HepG2 (cell line): Measurements from ENCODE around the gene KLHL11. TPM values are rescaled to one million over a fixed set of nuclear protein-coding genes. Genes with fewer than 3 reads are reported as not detected.

ENCODE experiments used
- CBFB ChIP-seq: sonication (generic); formaldehyde crosslinking; IDR thresholded peaks from 2 replicates; pipeline ENCODE4 v1.4.0; 2020; ENCODE audit warnings: missing genetic modification reagents
- CBX2 ChIP-seq, 2 experiments: fragments of 200-600 bp in 1 of 2; sonication (generic); formaldehyde crosslinking in 1 of 2; IDR thresholded peaks; 2 replicates each; pipeline versions ENCODE4 v1.7.0 to v1.8.1; 2018 to 2022; ENCODE audit warnings: low read depth in 2 of 2, low read length in 1 of 2, mild to moderate bottlenecking in 1 of 2, missing genetic modification reagents in 1 of 2
- EED ChIP-seq: sonication (generic); formaldehyde crosslinking; IDR thresholded peaks from 2 replicates; pipeline ENCODE4 v1.5.0; 2020; ENCODE audit warnings: mild to moderate bottlenecking, missing genetic modification reagents
- EP300 ChIP-seq, 3 experiments: sonication (generic) in 1 of 3; formaldehyde crosslinking in 1 of 3; IDR thresholded peaks; 2 replicates each; pipeline versions ENCODE4 v1.5.1 to v1.6.1; 2011 to 2020; ENCODE audit warnings: low read depth in 2 of 3, low read length in 2 of 3, borderline replicate concordance in 1 of 3, improper control_type of control experiment in 1 of 3, mild to moderate bottlenecking in 1 of 3, missing genetic modification reagents in 1 of 3, moderate library complexity in 1 of 3
- FOXJ3 ChIP-seq: sonication (generic); formaldehyde crosslinking; IDR thresholded peaks from 2 replicates; pipeline ENCODE4 v1.4.0; 2020; ENCODE audit warnings: missing genetic modification reagents, mild to moderate bottlenecking, borderline replicate concordance
- KLF16 ChIP-seq, 2 experiments: sonication (generic) in 1 of 2; formaldehyde crosslinking in 1 of 2; IDR thresholded peaks; 2 replicates each; pipeline versions ENCODE4 v1.6.1 to v1.8.0; 2016 to 2023; ENCODE audit warnings: missing genetic modification reagents in 2 of 2, missing compliant biosample characterization in 1 of 2
- KMT2B ChIP-seq: IDR thresholded peaks from 2 replicates; pipeline ENCODE4 v1.6.1; 2016; ENCODE audit warnings: missing genetic modification reagents, missing compliant biosample characterization
- PAF1 ChIP-seq: IDR thresholded peaks from 2 replicates; pipeline ENCODE4 v1.6.1; 2016; ENCODE audit warnings: missing genetic modification reagents, missing compliant biosample characterization
- POGZ ChIP-seq: sonication (generic); formaldehyde crosslinking; IDR thresholded peaks from 2 replicates; pipeline ENCODE4 v1.4.0; 2020; ENCODE audit warnings: mild to moderate bottlenecking, missing genetic modification reagents
- SAFB2 ChIP-seq: sonication (generic); formaldehyde crosslinking; IDR thresholded peaks from 2 replicates; pipeline ENCODE4 v1.5.1; 2020; ENCODE audit warnings: missing genetic modification reagents, low read depth, mild to moderate bottlenecking, borderline replicate concordance
- SMAD3 ChIP-seq: sonication (generic); formaldehyde crosslinking; IDR thresholded peaks from 2 replicates; pipeline ENCODE4 v1.4.0; 2020; ENCODE audit warnings: missing genetic modification reagents
- SMYD3 ChIP-seq: sonication (generic); formaldehyde crosslinking; IDR thresholded peaks from 2 replicates; pipeline ENCODE4 v1.8.1; 2023; ENCODE audit warnings: mild to moderate bottlenecking, missing genetic modification reagents
- ZNF556 ChIP-seq: sonication (generic); formaldehyde crosslinking; IDR thresholded peaks from 2 replicates; pipeline ENCODE4 v1.4.0; 2020; ENCODE audit warnings: mild to moderate bottlenecking, missing genetic modification reagents, borderline replicate concordance
- ZNF616 ChIP-seq: sonication (generic); formaldehyde crosslinking; IDR thresholded peaks from 2 replicates; pipeline ENCODE4 v1.5.0; 2020; ENCODE audit warnings: low read depth, mild to moderate bottlenecking, missing genetic modification reagents
- ZNF7 ChIP-seq: IDR thresholded peaks from 2 replicates; pipeline ENCODE4 v1.6.1; 2016; ENCODE audit warnings: missing biosample characterization, missing genetic modification reagents
- polyA plus RNA-seq, 8 experiments: library from polyadenylated mRNA; depleted of rRNA in 3 of 8; stranded (reverse) in 7 of 8; unstranded in 1 of 8; fragments of >200 nt; fragmentation: Illumina TruSeq in 4 of 8; extraction: Trizol in 4 of 8; gene quantifications; 2 replicates each; pipeline versions ENCODE4 v1.2.1 to v1.2.3, GENCODE V29; 2011 to 2016; ENCODE audit warnings: low read depth in 4 of 8, missing spikeins in 1 of 8, mixed read lengths in 1 of 8; ENCODE audit not compliant: insufficient read depth in 1 of 8
- total RNA-seq, 5 experiments: library from RNA; depleted of rRNA; stranded (reverse); fragments of >200 nt; fragmentation: Illumina TruSeq; extraction: Trizol; gene quantifications; 2 replicates each; pipeline ENCODE4 v1.2.3, GENCODE V29; 2016; ENCODE audit warnings: low read depth in 1 of 5
- TF ChIP-seq, protein P1 (sequence below): sonication (generic); formaldehyde crosslinking; IDR thresholded peaks from 2 replicates; pipeline ENCODE4 v1.4.0; 2020; ENCODE audit warnings: missing genetic modification reagents
- TF ChIP-seq, protein P2 (sequence below): sonication (generic); formaldehyde crosslinking; IDR thresholded peaks from 2 replicates; pipeline ENCODE4 v1.5.0; 2020; ENCODE audit warnings: mild to moderate bottlenecking, missing genetic modification reagents
- TF ChIP-seq, protein P3 (sequence below): sonication (generic); formaldehyde crosslinking; IDR thresholded peaks from 2 replicates; pipeline ENCODE4 v1.5.0; 2020; ENCODE audit warnings: missing genetic modification reagents, mild to moderate bottlenecking, borderline replicate concordance

KLHL11 gene
- total and polyA plus RNA-seq, 2 of the 13 experiments (the other 11 are each of a cell fraction or from before 2014, with no cell fraction given): 7.7 to 27.5 TPM

DNA sequence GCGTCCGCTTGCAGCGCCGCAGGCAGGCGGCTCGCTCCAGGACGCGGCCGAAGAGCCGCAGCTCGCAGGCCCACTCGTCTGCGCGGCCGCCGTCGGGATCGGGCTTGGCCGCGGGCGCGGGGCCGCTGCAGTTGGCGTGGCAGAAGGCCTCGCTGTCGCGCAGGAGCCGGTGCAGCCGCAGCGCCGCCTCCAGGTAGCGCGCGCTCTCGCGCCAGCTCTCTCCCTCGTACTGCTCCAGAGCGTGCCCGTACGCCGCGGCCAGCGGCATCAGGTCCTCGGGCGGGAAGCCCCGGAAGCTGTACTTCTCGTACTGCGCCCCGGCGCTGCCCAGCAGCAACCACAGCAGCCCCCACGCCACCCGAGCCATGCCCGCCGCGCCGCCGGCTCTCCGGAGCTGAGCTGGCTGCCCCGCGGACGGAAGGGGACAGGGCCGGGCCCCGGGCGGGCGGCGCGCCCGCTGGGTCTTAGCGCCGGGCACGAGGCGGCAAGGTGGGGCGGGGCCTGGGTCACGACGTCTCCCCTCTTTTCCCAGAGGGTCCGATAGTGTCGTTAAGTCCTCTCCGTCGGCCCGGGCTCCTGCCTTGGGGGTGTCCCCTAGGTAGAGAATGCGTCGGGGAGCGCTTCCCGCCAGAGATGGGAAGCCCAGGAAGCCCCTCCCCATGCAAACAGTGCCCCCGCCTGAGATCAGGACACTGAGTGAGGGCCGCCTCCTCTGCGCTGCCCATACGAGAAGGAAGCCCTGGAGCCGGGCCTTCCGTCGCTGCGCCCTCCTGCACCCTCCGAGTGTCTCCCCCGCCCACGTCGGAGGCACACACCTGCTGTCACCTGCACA lies 53.5 kb downstream of the KLHL11 start, which contains the start of gene P3H4 (continued):
- peak; percentile 89 for TF ChIP-seq ZNF556 (CRISPR knock-in tag)
- TF ChIP-seq FOXJ3: no peak
- no peak for TF ChIP-seq SMYD3 (CRISPR knock-in tag)
- no peak; the same call in 1 of the 2 replicates for TF ChIP-seq SAFB2
- TF ChIP-seq KMT2B (CRISPR knock-in tag): peak; percentile 47; the same call in 1 of the 2 replicates
- 0 out of 4 replicates have a peak, but pooled peaks have one; percentile 23 to 38 for TF ChIP-seq KLF16 (CRISPR knock-in tag; IDR thresholded peaks at IDR 0.05)
- TF ChIP-seq, protein P1, sequence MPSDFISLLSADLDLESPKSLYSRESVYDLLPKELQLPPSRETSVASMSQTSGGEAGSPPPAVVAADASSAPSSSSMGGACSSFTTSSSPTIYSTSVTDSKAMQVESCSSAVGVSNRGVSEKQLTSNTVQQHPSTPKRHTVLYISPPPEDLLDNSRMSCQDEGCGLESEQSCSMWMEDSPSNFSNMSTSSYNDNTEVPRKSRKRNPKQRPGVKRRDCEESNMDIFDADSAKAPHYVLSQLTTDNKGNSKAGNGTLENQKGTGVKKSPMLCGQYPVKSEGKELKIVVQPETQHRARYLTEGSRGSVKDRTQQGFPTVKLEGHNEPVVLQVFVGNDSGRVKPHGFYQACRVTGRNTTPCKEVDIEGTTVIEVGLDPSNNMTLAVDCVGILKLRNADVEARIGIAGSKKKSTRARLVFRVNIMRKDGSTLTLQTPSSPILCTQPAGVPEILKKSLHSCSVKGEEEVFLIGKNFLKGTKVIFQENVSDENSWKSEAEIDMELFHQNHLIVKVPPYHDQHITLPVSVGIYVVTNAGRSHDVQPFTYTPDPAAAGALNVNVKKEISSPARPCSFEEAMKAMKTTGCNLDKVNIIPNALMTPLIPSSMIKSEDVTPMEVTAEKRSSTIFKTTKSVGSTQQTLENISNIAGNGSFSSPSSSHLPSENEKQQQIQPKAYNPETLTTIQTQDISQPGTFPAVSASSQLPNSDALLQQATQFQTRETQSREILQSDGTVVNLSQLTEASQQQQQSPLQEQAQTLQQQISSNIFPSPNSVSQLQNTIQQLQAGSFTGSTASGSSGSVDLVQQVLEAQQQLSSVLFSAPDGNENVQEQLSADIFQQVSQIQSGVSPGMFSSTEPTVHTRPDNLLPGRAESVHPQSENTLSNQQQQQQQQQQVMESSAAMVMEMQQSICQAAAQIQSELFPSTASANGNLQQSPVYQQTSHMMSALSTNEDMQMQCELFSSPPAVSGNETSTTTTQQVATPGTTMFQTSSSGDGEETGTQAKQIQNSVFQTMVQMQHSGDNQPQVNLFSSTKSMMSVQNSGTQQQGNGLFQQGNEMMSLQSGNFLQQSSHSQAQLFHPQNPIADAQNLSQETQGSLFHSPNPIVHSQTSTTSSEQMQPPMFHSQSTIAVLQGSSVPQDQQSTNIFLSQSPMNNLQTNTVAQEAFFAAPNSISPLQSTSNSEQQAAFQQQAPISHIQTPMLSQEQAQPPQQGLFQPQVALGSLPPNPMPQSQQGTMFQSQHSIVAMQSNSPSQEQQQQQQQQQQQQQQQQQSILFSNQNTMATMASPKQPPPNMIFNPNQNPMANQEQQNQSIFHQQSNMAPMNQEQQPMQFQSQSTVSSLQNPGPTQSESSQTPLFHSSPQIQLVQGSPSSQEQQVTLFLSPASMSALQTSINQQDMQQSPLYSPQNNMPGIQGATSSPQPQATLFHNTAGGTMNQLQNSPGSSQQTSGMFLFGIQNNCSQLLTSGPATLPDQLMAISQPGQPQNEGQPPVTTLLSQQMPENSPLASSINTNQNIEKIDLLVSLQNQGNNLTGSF (CRISPR knock-in tag): peak; percentile 87
- TF ChIP-seq, protein P2, sequence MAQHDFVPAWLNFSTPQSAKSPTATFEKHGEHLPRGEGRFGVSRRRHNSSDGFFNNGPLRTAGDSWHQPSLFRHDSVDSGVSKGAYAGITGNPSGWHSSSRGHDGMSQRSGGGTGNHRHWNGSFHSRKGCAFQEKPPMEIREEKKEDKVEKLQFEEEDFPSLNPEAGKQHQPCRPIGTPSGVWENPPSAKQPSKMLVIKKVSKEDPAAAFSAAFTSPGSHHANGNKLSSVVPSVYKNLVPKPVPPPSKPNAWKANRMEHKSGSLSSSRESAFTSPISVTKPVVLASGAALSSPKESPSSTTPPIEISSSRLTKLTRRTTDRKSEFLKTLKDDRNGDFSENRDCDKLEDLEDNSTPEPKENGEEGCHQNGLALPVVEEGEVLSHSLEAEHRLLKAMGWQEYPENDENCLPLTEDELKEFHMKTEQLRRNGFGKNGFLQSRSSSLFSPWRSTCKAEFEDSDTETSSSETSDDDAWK (CRISPR knock-in tag): no peak
- peak; percentile 37; the same call in 1 of the 2 replicates for TF ChIP-seq CBFB (CRISPR knock-in tag)
- TF ChIP-seq PAF1: no peak
- TF ChIP-seq CBX2 (IDR thresholded peaks at IDR 0.05; ENCODE audit: low read depth, low read length): no peak
- TF ChIP-seq CBX2 (CRISPR knock-in tag; IDR thresholded peaks at IDR 0.05; ENCODE audit: low read depth): 0 out of 2 replicates have a peak, but pooled peaks have one; percentile 26
- no peak for TF ChIP-seq ZNF7
- peak; percentile 58; the same call in 1 of the 2 replicates for TF ChIP-seq POGZ
- TF ChIP-seq SMAD3: 0 out of 2 replicates have a peak, but pooled peaks have one; percentile 27
- peak; percentile 73; the same call in 1 of the 2 replicates for TF ChIP-seq EED
- TF ChIP-seq, protein P3, sequence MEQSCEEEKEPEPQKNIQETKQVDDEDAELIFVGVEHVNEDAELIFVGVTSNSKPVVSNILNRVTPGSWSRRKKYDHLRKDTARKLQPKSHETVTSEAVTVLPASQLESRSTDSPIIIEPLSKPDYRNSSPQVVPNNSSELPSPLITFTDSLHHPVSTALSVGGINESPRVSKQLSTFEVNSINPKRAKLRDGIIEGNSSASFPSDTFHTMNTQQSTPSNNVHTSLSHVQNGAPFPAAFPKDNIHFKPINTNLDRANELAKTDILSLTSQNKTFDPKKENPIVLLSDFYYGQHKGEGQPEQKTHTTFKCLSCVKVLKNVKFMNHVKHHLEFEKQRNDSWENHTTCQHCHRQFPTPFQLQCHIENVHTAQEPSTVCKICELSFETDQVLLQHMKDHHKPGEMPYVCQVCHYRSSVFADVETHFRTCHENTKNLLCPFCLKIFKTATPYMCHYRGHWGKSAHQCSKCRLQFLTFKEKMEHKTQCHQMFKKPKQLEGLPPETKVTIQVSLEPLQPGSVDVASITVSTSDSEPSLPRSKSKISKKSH (CRISPR knock-in tag): peak; percentile 12
- TF ChIP-seq ZNF616 (CRISPR knock-in tag): peak; percentile 81
- peak; percentile 15 to 41; a peak in 1 of 4 replicates for TF ChIP-seq EP300 (IDR thresholded peaks at IDR 0.05; ENCODE audit: low read depth in 2 of 2, low read length in 2 of 2)
- no peak for TF ChIP-seq EP300 (CRISPR knock-in tag; IDR thresholded peaks at IDR 0.05; ENCODE audit: borderline replicate concordance)
